NCI-H1048 (cell line): ENCODE measurements around the gene KLHL25.

Experiments
- DNase-seq: peaks from one replicate; lab custom pipeline; 2025; lab: John Stamatoyannopoulos, UW

KLHL25 gene

DNA sequence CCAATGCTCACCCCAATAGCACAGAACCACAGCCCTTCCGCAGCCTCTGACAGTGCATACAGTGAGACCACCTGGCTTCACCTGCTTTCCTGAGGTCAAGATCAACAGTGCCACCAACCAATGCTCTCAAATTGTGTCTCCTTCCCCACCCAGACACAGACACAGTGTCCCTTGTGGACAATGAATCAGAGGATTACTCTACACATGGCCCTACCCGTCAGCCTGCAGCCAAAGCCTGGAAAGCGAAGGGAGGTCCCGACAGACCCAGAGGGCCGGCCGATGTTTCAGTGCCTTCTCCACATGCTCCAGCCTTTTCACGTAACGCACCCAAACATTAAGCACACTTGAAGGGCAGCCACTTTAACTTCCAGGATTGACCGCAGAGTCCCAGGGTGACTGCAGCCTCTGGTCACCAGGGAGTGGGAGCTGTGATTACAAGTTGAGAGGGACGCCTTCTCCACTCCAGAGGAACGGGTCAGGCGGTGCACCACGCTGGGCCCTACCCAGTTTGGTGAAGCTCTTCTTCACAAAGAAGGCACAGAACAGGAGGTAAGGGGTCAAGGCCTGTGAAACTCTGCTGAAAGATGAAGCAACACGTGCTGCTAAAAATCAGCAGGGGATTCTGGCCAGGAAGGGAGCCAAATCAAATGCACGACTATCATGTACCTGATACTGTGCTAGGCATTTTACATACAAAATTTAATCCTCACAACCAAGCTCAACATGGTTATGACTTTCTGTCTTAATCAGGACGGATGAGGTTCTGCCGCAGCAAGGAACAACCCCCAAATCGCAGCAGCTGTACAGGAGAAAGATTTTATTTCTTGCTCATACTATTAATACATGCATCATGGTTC lies 17.2 kb downstream of the KLHL25 start:
- no peak for DNase-seq

GRCh38 chr15:85773970-85774369 lies 20.8 kb downstream of the KLHL25 start:
- DNase-seq = no peak

GRCh38 chr15:85773249-85773648 lies 21.5 kb downstream of the KLHL25 start:
- no peak for DNase-seq

DNA sequence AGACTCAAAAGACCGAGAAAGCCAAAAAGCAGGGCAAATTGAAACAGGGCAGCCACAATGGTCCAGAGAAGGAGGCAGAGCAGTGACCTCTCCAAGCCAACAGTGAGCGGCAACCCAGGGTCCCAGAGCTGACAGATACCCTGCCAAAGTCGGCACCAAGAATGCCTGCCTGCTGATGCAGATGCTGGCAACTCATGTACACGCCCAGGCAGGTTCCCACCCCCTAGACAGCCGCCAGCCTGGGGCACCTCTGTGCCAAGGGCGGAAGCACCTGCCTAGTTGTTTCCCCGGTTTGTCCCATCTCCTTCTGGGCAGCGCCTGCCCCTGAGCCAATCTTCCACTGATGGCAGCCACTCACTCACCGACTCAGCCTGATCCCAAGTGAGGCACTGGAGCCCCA lies 22.1 kb downstream of the KLHL25 start:
- no peak for DNase-seq

DNA sequence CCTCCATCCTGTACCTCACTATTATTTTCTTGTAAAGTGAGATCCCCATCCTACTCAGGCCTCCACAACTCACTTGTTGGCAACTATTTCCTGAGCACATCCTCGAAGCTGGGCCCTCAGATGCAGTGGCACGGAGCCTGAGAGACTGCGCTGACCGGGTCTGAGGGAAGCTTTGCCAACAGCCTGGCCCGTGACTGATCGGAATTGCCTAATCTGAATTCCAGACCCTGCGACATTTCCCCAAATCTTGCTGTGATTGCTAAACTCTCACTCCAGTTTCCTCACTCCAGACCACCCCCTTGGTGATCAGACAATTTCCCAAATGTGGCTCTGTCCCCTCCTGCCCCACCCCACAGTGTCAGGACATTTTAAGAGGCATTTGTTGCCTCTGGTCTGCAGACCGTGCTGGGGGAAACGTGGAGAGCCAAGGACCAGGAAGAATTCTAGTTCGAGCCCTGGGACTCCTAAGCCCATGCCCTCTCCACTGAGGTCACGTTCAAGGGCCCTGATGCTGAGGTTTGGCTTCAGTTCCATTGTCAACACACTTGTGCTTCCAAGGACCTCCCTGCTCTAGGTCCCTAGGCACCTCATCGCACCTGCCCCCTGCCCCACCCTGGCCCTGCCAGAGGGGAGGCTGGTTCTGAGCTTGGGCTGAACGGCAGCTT lies 22.8 kb downstream of the KLHL25 start:
- no peak for DNase-seq

GRCh38 chr15:85771271-85771670 lies 23.5 kb downstream of the KLHL25 start:
- no peak for DNase-seq

GRCh38 chr15:85770096-85771041 lies 24.4 kb downstream of the KLHL25 start:
- no peak for DNase-seq

GRCh38 chr15:85769182-85769900 lies 25.4 kb downstream of the KLHL25 start:
- DNase-seq = no peak

GRCh38 chr15:85768595-85769168 lies 26.0 kb downstream of the KLHL25 start:
- DNase-seq = no peak

GRCh38 chr15:85767785-85768529 lies 26.8 kb downstream of the KLHL25 start:
- DNase-seq = no peak

GRCh38 chr15:85766001-85766831 lies 28.5 kb downstream of the KLHL25 start:
- no peak for DNase-seq

DNA sequence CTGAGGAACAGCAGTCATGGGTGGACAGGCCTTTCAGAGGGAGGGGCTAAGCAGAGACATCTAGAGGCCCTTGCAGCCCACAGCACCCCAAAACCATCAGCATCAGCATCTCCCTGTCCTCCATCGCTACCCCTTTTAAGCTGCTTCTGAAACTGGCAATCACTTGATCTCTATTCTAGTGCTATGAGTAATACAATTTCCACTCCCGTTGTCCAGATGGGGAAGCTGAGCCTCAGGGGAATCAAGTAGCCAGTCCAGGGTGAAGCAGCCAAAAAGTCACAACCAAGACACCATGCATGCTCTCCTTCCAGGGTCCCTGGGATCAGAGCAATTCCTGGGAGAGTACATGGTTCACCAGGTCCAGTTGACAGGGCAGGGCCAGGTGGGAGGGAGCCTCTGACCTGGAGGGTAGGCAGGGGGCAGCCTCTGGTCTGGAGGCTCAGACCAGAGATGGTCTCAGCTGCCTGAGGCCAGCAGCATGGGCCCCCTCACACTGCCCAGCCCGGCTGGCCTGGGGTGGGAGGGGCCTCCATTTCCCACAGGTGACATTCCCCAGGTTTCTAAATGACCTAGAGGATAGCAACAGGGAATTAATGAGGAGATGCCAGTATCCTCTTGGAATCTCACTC lies 30.0 kb downstream of the KLHL25 start:
- DNase-seq = no peak

GRCh38 chr15:85763673-85764633 lies 30.8 kb downstream of the KLHL25 start:
- DNase-seq = no peak

- DNase-seq = no peak
Measured at GRCh38 chr15:85763157-85763556, 31.6 kb downstream of the KLHL25 start.

GRCh38 chr15:85762756-85763127 lies 32.0 kb downstream of the KLHL25 start:
- no peak for DNase-seq

- no peak for DNase-seq
Measured at GRCh38 chr15:85762039-85762755, 32.5 kb downstream of the KLHL25 start.

- DNase-seq = no peak
Measured at GRCh38 chr15:85761635-85762034, 33.1 kb downstream of the KLHL25 start.
